GM12878 (cell line): ENCODE results near the gene KPNA1. TPM values are rescaled to one million over a fixed set of nuclear protein-coding genes. Genes with fewer than 3 reads are reported as not detected.

ENCODE experiments used
- CBFB ChIP-seq: IDR thresholded peaks from 2 replicates; pipeline ENCODE4 v1.6.1; 2016; ENCODE audit warnings: antibody characterized with exemption, low read depth
- CBX3 ChIP-seq: fragments of 200-600 bp; sonication (generic); IDR thresholded peaks from 2 replicates; pipeline ENCODE4 v1.6.1; 2016; ENCODE audit warnings: low read depth, borderline replicate concordance
- CBX5 ChIP-seq: sonication (generic); IDR thresholded peaks from 2 replicates; pipeline ENCODE4 v1.6.1; 2016; ENCODE audit warnings: low read depth, moderate library complexity, mild to moderate bottlenecking, inconsistent platforms
- CREM ChIP-seq: IDR thresholded peaks from 2 replicates; pipeline ENCODE4 v1.6.1; 2014; ENCODE audit warnings: antibody characterized with exemption, low read depth
- DPF2 ChIP-seq: fragments of 450-650 bp; IDR thresholded peaks from 2 replicates; pipeline ENCODE4 v1.6.1; 2017; ENCODE audit warnings: mild to moderate bottlenecking
- EP300 ChIP-seq, 2 experiments: fragments of 150-350 bp in 1 of 2; IDR thresholded peaks; 2 replicates each; pipeline ENCODE4 v1.6.1; 2011 to 2012; ENCODE audit warnings: low read depth in 2 of 2, low read length in 2 of 2, borderline replicate concordance in 1 of 2, improper control_type of control experiment in 1 of 2, inconsistent platforms in 1 of 2; ENCODE audit not compliant: control insufficient read depth in 1 of 2
- MEF2B ChIP-seq: fragments of 450-650 bp; IDR thresholded peaks from 2 replicates; pipeline ENCODE4 v1.6.1; 2018; ENCODE audit warnings: mild to moderate bottlenecking, moderate library complexity; ENCODE audit not compliant: partially characterized antibody, poor library complexity, severe bottlenecking
- NFYB ChIP-seq: IDR thresholded peaks from 2 replicates; pipeline ENCODE4 v1.6.1; 2011; ENCODE audit warnings: low read depth, mild to moderate bottlenecking, low read length, improper control_type of control experiment, moderate library complexity; ENCODE audit not compliant: insufficient read depth
- RFX5 ChIP-seq: IDR thresholded peaks from 2 replicates; pipeline ENCODE4 v1.6.1; 2011; ENCODE audit warnings: low read depth, low read length, improper control_type of control experiment
- SPI1 ChIP-seq: IDR thresholded peaks from 2 replicates; pipeline ENCODE4 v1.6.1; 2011; ENCODE audit warnings: low read depth, mild to moderate bottlenecking, low read length, moderate library complexity, borderline replicate concordance; ENCODE audit not compliant: insufficient read depth
- SUPT20H ChIP-seq: IDR thresholded peaks from 2 replicates; pipeline ENCODE4 v1.6.1; 2011; ENCODE audit warnings: low read depth, mild to moderate bottlenecking, low read length, moderate library complexity, borderline replicate concordance; ENCODE audit not compliant: control insufficient read depth
- TCF7 ChIP-seq: IDR thresholded peaks from 2 replicates; pipeline ENCODE4 v1.6.1; 2014; ENCODE audit warnings: antibody characterized with exemption, borderline replicate concordance
- YBX1 ChIP-seq: fragments of 450-650 bp; IDR thresholded peaks from 2 replicates; pipeline ENCODE4 v1.6.1; 2016; ENCODE audit warnings: antibody characterized with exemption
- ZNF217 ChIP-seq: fragments of 450-650 bp; IDR thresholded peaks from 2 replicates; pipeline ENCODE4 v1.6.1; 2017; ENCODE audit warnings: antibody characterized with exemption, mild to moderate bottlenecking
- ZNF274 ChIP-seq: IDR thresholded peaks from one replicate; pipeline ENCODE4 v1.8.0; 2011; ENCODE audit not compliant: insufficient read length, insufficient read depth
- ZNF622 ChIP-seq: fragments of 450-650 bp; IDR thresholded peaks from 2 replicates; pipeline ENCODE4 v1.6.1; 2017; ENCODE audit warnings: mild to moderate bottlenecking, inconsistent platforms
- polyA plus RNA-seq, 11 experiments: library from polyadenylated mRNA; depleted of rRNA in 4 of 11; unstranded in 6 of 11; stranded (reverse) in 5 of 11; fragments of >200 nt; fragmentation: Nextera tagmentation in 4 of 11; fragmentation: Illumina TruSeq in 1 of 11; extraction: Ambion mirVana in 4 of 11; extraction: Trizol in 1 of 11; gene quantifications; 1 replicate in 1 of 11; 2 replicates in 10 of 11; pipeline versions ENCODE4 v1.2.1 to v1.2.3, GENCODE V29; 2011 to 2016; ENCODE audit warnings: inconsistent platforms in 2 of 11, missing spikeins in 2 of 11, low read depth in 1 of 11
- total RNA-seq, 4 experiments: library from RNA; depleted of rRNA in 3 of 4; stranded (reverse); fragments of >200 nt in 3 of 4; fragmentation: Illumina TruSeq in 1 of 4; extraction: Trizol in 1 of 4; gene quantifications; 2 replicates each; pipeline versions ENCODE4 v1.2.1 to v1.2.3, GENCODE V29; 2013 to 2021
- TF ChIP-seq, protein P1 (sequence below): fragments of 450-650 bp; IDR thresholded peaks from 2 replicates; pipeline ENCODE4 v1.6.1; 2016; ENCODE audit warnings: mild to moderate bottlenecking, moderate library complexity, borderline replicate concordance
- TF ChIP-seq, protein P2 (sequence below): fragments of 450-650 bp; IDR thresholded peaks from 2 replicates; pipeline ENCODE4 v1.6.1; 2016; ENCODE audit warnings: mild to moderate bottlenecking
- TF ChIP-seq, protein P3 (sequence below): IDR thresholded peaks from 2 replicates; pipeline ENCODE4 v1.6.1; 2011; ENCODE audit warnings: low read depth, mild to moderate bottlenecking, low read length, moderate library complexity, borderline replicate concordance; ENCODE audit errors: extremely low read depth
- TF ChIP-seq, protein P4 (sequence below): fragments of 450-650 bp; IDR thresholded peaks from 2 replicates; pipeline ENCODE4 v1.6.1; 2017; ENCODE audit warnings: low read depth, mild to moderate bottlenecking, moderate library complexity
- TF ChIP-seq, protein P5 (sequence below): IDR thresholded peaks from 2 replicates; pipeline ENCODE4 v1.6.1; 2011; ENCODE audit warnings: borderline replicate concordance, low read depth, mild to moderate bottlenecking, moderate library complexity, mixed read lengths, low read length; ENCODE audit not compliant: insufficient read depth; ENCODE audit errors: extremely low read length

The KPNA1 gene
- total and polyA plus RNA-seq, 10 of the 15 experiments (the other 5 are each of a cell fraction or from before 2014, with no cell fraction given), result 8.5 to 52.7 (median 41.0) TPM

DNA sequence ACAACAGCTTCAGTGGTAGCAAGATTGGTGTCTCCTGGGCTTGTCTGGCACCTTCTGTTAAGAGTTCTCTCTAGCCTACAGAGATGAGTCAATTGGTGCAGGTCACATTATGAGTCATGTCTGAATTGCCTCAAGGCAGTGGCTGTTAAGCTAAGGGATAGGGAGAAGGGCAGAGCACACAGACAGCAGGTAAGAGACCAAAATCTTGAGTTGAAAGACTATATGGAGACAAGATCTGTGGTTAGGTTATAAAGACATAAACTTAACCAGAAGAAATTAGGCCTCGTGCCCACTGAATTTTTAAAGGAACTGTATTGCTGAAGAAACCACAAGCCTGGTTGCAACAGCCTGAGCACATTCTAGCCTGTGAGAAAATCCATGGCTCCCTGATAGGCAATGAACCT is 19.2 kb upstream of the KPNA1 start (continued):
- TF ChIP-seq, protein P1, sequence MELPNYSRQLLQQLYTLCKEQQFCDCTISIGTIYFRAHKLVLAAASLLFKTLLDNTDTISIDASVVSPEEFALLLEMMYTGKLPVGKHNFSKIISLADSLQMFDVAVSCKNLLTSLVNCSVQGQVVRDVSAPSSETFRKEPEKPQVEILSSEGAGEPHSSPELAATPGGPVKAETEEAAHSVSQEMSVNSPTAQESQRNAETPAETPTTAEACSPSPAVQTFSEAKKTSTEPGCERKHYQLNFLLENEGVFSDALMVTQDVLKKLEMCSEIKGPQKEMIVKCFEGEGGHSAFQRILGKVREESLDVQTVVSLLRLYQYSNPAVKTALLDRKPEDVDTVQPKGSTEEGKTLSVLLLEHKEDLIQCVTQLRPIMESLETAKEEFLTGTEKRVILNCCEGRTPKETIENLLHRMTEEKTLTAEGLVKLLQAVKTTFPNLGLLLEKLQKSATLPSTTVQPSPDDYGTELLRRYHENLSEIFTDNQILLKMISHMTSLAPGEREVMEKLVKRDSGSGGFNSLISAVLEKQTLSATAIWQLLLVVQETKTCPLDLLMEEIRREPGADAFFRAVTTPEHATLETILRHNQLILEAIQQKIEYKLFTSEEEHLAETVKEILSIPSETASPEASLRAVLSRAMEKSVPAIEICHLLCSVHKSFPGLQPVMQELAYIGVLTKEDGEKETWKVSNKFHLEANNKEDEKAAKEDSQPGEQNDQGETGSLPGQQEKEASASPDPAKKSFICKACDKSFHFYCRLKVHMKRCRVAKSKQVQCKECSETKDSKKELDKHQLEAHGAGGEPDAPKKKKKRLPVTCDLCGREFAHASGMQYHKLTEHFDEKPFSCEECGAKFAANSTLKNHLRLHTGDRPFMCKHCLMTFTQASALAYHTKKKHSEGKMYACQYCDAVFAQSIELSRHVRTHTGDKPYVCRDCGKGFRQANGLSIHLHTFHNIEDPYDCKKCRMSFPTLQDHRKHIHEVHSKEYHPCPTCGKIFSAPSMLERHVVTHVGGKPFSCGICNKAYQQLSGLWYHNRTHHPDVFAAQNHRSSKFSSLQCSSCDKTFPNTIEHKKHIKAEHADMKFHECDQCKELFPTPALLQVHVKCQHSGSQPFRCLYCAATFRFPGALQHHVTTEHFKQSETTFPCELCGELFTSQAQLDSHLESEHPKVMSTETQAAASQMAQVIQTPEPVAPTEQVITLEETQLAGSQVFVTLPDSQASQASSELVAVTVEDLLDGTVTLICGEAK, result no peak
- TF ChIP-seq DPF2 (peak; percentile 96), CBX5 (0 out of 2 replicates have a peak, but pooled peaks have one; percentile 75), CREM (peak; percentile 56), SUPT20H (no peak), ZNF622 (no peak), RFX5 (no peak), SPI1 (no peak), TCF7 (no peak), EP300 (IDR thresholded peaks at IDR 0.05; ENCODE audit: borderline replicate concordance in 1 of 2, control insufficient read depth in 1 of 2, low read depth in 2 of 2, low read length in 2 of 2) (peak; percentile 67 to 90; a peak in 3 of 4 replicates), YBX1 (no peak), MEF2B (peak; percentile 61), NFYB (no peak), CBX3 (no peak), ZNF217 (no peak), CBFB (no peak), ZNF274 (no peak)
- TF ChIP-seq, protein P2, sequence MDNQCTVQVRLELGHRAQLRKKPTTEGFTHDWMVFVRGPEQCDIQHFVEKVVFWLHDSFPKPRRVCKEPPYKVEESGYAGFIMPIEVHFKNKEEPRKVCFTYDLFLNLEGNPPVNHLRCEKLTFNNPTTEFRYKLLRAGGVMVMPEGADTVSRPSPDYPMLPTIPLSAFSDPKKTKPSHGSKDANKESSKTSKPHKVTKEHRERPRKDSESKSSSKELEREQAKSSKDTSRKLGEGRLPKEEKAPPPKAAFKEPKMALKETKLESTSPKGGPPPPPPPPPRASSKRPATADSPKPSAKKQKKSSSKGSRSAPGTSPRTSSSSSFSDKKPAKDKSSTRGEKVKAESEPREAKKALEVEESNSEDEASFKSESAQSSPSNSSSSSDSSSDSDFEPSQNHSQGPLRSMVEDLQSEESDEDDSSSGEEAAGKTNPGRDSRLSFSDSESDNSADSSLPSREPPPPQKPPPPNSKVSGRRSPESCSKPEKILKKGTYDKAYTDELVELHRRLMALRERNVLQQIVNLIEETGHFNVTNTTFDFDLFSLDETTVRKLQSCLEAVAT, result 0 out of 2 replicates have a peak, but pooled peaks have one; percentile 40
- TF ChIP-seq, protein P3, sequence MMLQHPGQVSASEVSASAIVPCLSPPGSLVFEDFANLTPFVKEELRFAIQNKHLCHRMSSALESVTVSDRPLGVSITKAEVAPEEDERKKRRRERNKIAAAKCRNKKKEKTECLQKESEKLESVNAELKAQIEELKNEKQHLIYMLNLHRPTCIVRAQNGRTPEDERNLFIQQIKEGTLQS, result no peak
- TF ChIP-seq, protein P4, sequence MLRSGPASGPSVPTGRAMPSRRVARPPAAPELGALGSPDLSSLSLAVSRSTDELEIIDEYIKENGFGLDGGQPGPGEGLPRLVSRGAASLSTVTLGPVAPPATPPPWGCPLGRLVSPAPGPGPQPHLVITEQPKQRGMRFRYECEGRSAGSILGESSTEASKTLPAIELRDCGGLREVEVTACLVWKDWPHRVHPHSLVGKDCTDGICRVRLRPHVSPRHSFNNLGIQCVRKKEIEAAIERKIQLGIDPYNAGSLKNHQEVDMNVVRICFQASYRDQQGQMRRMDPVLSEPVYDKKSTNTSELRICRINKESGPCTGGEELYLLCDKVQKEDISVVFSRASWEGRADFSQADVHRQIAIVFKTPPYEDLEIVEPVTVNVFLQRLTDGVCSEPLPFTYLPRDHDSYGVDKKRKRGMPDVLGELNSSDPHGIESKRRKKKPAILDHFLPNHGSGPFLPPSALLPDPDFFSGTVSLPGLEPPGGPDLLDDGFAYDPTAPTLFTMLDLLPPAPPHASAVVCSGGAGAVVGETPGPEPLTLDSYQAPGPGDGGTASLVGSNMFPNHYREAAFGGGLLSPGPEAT, result peak; percentile 57; the same call in 1 of the 2 replicates
- TF ChIP-seq, protein P5, sequence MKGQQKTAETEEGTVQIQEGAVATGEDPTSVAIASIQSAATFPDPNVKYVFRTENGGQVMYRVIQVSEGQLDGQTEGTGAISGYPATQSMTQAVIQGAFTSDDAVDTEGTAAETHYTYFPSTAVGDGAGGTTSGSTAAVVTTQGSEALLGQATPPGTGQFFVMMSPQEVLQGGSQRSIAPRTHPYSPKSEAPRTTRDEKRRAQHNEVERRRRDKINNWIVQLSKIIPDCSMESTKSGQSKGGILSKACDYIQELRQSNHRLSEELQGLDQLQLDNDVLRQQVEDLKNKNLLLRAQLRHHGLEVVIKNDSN, result no peak
